Natural killer cell (primary cell): ENCODE results near the gene NEDD4L. TPM values are rescaled to one million over a fixed set of nuclear protein-coding genes. Genes with fewer than 3 reads are reported as not detected.

Experiments used
- ATAC-seq, 3 donors: fragments of 150-1000 bp in 2 of 3; fragments of 200-7000 bp in 1 of 3; cut with Tn5 transposase; 1 replicate in 1 of 3; 2 replicates in 2 of 3; pipeline ENCODE4 v1.10.0; 2021; ENCODE audit warnings: mild to moderate bottlenecking in 2 of 3, moderate library complexity in 2 of 3
- DNase-seq, 2 donors: peaks; one replicate each; pipeline versions ENCODE4 v3.0.0 to v3.0.0-alpha.2; 2013 to 2021; ENCODE audit warnings: mixed read lengths in 1 of 2
- H3K27ac ChIP-seq: one replicate; pipeline ENCODE4 v1.5.1; 2013; ENCODE audit warnings: mild to moderate bottlenecking, low read length
- H3K27me3 ChIP-seq: one replicate; pipeline ENCODE4 v1.6.1; 2013; ENCODE audit warnings: low read length; ENCODE audit not compliant: control insufficient read depth, insufficient read depth
- H3K36me3 ChIP-seq: one replicate; pipeline ENCODE4 v1.6.1; 2013; ENCODE audit warnings: low read length; ENCODE audit not compliant: control insufficient read depth, insufficient read depth
- H3K4me1 ChIP-seq: one replicate; pipeline ENCODE4 v1.6.1; 2013; ENCODE audit warnings: low read length; ENCODE audit not compliant: control insufficient read depth, insufficient read depth
- H3K4me3 ChIP-seq: one replicate; pipeline ENCODE4 v1.5.1; 2013; ENCODE audit warnings: low read length
- H3K9me3 ChIP-seq: one replicate; pipeline ENCODE4 v1.6.1; 2013; ENCODE audit warnings: low read length; ENCODE audit not compliant: control insufficient read depth, insufficient read depth
- H3K27ac Mint-ChIP-seq, 2 donors: one replicate each; pipeline ENCODE4 v1.8.0; 2022; ENCODE audit warnings: mild to moderate bottlenecking in 2 of 2, mixed read lengths in 2 of 2, moderate library complexity in 1 of 2
- H3K27me3 Mint-ChIP-seq, 2 donors: one replicate each; pipeline ENCODE4 v1.8.0; 2022; ENCODE audit warnings: low read depth in 2 of 2, mixed read lengths in 2 of 2
- H3K36me3 Mint-ChIP-seq: one replicate; pipeline ENCODE4 v1.8.0; 2022; ENCODE audit warnings: mixed read lengths
- H3K4me1 Mint-ChIP-seq, 2 donors: one replicate each; pipeline ENCODE4 v1.8.0; 2022; ENCODE audit warnings: mixed read lengths in 2 of 2
- H3K4me3 Mint-ChIP-seq: one replicate; pipeline ENCODE4 v1.8.0; 2022; ENCODE audit warnings: mild to moderate bottlenecking, moderate library complexity, mixed read lengths
- H3K9me3 Mint-ChIP-seq, 2 donors: one replicate each; pipeline ENCODE4 v1.8.0; 2022; ENCODE audit warnings: mixed read lengths in 2 of 2
- CTCF ChIP-seq: fragments of 200-600 bp; IDR thresholded peaks from one replicate; pipeline ENCODE4 v1.8.0; 2022; ENCODE audit warnings: antibody characterized with exemption
- WGBS: methylation state at CpG from one replicate; pipeline ENCODE4 v1.1.7; 2013; ENCODE audit warnings: missing lambda C conversion rate; ENCODE audit not compliant: insufficient coverage; 5-methylcytosine and 5-hydroxymethylcytosine counted together
- intact Hi-C: fragments of 100-400 bp; cut with micrococcal nuclease; formaldehyde crosslinking; loops from one replicate; pipeline ENCODE4 v1.14.2; 2022
- total RNA-seq, 4 donors: library from RNA; stranded (reverse); fragments of 120-200 nt in 1 of 4; gene quantifications; one replicate each; pipeline versions ENCODE4 v1.2.3 to v1.2.4, GENCODE V29; 2013 to 2022

NEDD4L gene
- total RNA-seq, 3 donors from 2014 or later (not counting 1 experiment from before 2014, with no cell fraction given), result 3.4 to 15.3 (median 14.3) TPM

GRCh38 chr18:58345875-58346274 is 301.8 kb downstream of the NEDD4L start:
- intact Hi-C loops, result no loop called here
- H3K4me3 Mint-ChIP-seq, result no peak overlapping the region
- no peak overlapping the region for H3K27ac Mint-ChIP-seq
- Histone ChIP-seq H3K4me3 (no peak overlapping the region), H3K4me1 (no peaks in the 10 kb centered on the region), H3K27me3 (no peaks in the 10 kb centered on the region), H3K27ac (no peak overlapping the region), H3K9me3 (no peaks in the 10 kb centered on the region), H3K36me3 (no peaks in the 10 kb centered on the region)
- WGBS, result 97% methylated on average over 6 of the region's 6 CpGs
- H3K4me1 Mint-ChIP-seq, result no peaks in the 10 kb centered on the region
- no peak for ATAC-seq
- DNase-seq, result no peak
- no peaks in the 10 kb centered on the region for H3K36me3 Mint-ChIP-seq
- no peak for TF ChIP-seq CTCF
- H3K9me3 Mint-ChIP-seq, result no peaks in the 10 kb centered on the region
- no peaks in the 10 kb centered on the region for H3K27me3 Mint-ChIP-seq

- H3K27me3 ChIP-seq, result no peaks in the 10 kb centered on the region
- H3K9me3 ChIP-seq, result no peaks in the 10 kb centered on the region
- Mint-ChIP-seq H3K4me3 (no peak overlapping the region), H3K4me1 (no peaks in the 10 kb centered on the region), H3K27me3 (no peaks in the 10 kb centered on the region), H3K36me3 (no peaks in the 10 kb centered on the region), H3K27ac (no peak overlapping the region), H3K9me3 (no peaks in the 10 kb centered on the region)
- H3K4me1 ChIP-seq, result no peaks in the 10 kb centered on the region
- 97% methylated on average over 6 of the region's 7 CpGs for WGBS
- no peak for DNase-seq
- no peaks in the 10 kb centered on the region for H3K36me3 ChIP-seq
- ATAC-seq, result no peak
- no peak overlapping the region for H3K27ac ChIP-seq
- H3K4me3 ChIP-seq, result no peak overlapping the region
- intact Hi-C loops, result no loop called here
- no peak for TF ChIP-seq CTCF
Observed at GRCh38 chr18:58347135-58347534, 303.1 kb downstream of the NEDD4L start.

GRCh38 chr18:58348517-58348916 is 304.5 kb downstream of the NEDD4L start:
- Mint-ChIP-seq H3K27ac (no peak overlapping the region), H3K4me3 (no peak overlapping the region), H3K4me1 (no peaks in the 10 kb centered on the region), H3K9me3 (no peaks in the 10 kb centered on the region), H3K36me3 (no peaks in the 10 kb centered on the region), H3K27me3 (no peaks in the 10 kb centered on the region)
- no peak overlapping the region for H3K27ac ChIP-seq
- TF ChIP-seq CTCF, result no peak
- no peak overlapping the region for H3K4me3 ChIP-seq
- no peaks in the 10 kb centered on the region for H3K4me1 ChIP-seq
- DNase-seq, result no peak
- 51% methylated on average over 4 of the region's 4 CpGs for WGBS
- no peaks in the 10 kb centered on the region for H3K27me3 ChIP-seq
- H3K36me3 ChIP-seq, result no peaks in the 10 kb centered on the region
- intact Hi-C loops, result no loop called here
- H3K9me3 ChIP-seq, result no peaks in the 10 kb centered on the region
- no peak for ATAC-seq

GRCh38 chr18:58348951-58349350 is 304.9 kb downstream of the NEDD4L start:
- 79% methylated on average over 7 of the region's 7 CpGs for WGBS
- Histone ChIP-seq H3K4me3 (no peak overlapping the region), H3K36me3 (no peaks in the 10 kb centered on the region), H3K9me3 (no peaks in the 10 kb centered on the region), H3K4me1 (no peaks in the 10 kb centered on the region), H3K27ac (no peak overlapping the region), H3K27me3 (no peaks in the 10 kb centered on the region)
- intact Hi-C loops, result no loop called here
- Mint-ChIP-seq H3K9me3 (no peaks in the 10 kb centered on the region), H3K4me1 (no peaks in the 10 kb centered on the region), H3K27ac (no peak overlapping the region), H3K27me3 (no peaks in the 10 kb centered on the region), H3K36me3 (no peaks in the 10 kb centered on the region), H3K4me3 (no peak overlapping the region)
- DNase-seq (no peak), ATAC-seq (no peak)
- TF ChIP-seq CTCF, result no peak
